ENCODE results near the gene C5orf34. TPM values are rescaled to one million over a fixed set of nuclear protein-coding genes. Genes with fewer than 3 reads are reported as not detected.

Gene C5orf34
- total and polyA plus RNA-seq, 7 donors: 0.10 to 1.2 (median 0.54) TPM

DNA sequence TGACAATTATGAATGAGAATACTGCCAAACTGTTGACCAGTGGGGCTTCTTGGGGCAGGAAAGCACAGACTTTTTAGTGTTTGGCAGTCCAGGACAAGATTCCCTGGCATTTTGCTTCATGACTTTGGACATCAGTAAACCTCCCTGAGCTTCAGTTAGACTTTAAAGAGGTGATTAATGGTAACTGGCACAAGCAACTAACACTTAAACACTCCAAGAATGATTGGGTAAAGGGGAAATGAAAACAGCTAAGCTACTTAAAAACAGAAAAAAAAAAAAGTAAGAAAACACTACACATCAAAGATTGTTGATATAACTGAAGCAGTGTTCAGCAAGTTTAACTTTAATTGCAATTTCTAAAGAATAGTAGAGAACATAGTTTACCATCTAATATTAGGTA is 28.5 kb upstream of the C5orf34 start:
- Histone ChIP-seq H3K4me3 (no peak overlapping the region), H3K4me1 (peaks cover 2% of the 10 kb centered on the region), H3K27ac (no peak overlapping the region), H3K27me3 (ENCODE audit: insufficient read depth in 3 of 3, low read length in 2 of 3) (no peaks in the 10 kb centered on the region), H3K36me3 (ENCODE audit: insufficient read depth in 1 of 2, low read depth in 1 of 2) (peaks cover 8 to 92% of the 10 kb centered on the region in 2 donors), H3K9me3 (no peaks in the 10 kb centered on the region)
- ATAC-seq: no peak
- DNase-seq: no peak
- TF ChIP-seq, protein P1, sequence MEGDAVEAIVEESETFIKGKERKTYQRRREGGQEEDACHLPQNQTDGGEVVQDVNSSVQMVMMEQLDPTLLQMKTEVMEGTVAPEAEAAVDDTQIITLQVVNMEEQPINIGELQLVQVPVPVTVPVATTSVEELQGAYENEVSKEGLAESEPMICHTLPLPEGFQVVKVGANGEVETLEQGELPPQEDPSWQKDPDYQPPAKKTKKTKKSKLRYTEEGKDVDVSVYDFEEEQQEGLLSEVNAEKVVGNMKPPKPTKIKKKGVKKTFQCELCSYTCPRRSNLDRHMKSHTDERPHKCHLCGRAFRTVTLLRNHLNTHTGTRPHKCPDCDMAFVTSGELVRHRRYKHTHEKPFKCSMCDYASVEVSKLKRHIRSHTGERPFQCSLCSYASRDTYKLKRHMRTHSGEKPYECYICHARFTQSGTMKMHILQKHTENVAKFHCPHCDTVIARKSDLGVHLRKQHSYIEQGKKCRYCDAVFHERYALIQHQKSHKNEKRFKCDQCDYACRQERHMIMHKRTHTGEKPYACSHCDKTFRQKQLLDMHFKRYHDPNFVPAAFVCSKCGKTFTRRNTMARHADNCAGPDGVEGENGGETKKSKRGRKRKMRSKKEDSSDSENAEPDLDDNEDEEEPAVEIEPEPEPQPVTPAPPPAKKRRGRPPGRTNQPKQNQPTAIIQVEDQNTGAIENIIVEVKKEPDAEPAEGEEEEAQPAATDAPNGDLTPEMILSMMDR (IDR thresholded peaks at IDR 0.05): no peak
- intact Hi-C loops (cut with DNase I): no loop called here

- Histone ChIP-seq H3K4me3 (no peak overlapping the region), H3K27ac (no peak overlapping the region), H3K36me3 (ENCODE audit: insufficient read depth in 1 of 2, low read depth in 1 of 2) (peaks cover 5 to 95% of the 10 kb centered on the region in 2 donors), H3K9me3 (no peaks in the 10 kb centered on the region), H3K27me3 (ENCODE audit: insufficient read depth in 3 of 3, low read length in 2 of 3) (no peaks in the 10 kb centered on the region), H3K4me1 (no peaks in the 10 kb centered on the region)
- WGBS, 3 donors: 89 to 92% (median 92%) methylated on average over 6 of the region's 6 CpGs
- intact Hi-C loops (cut with DNase I): no loop called here
- no peak for DNase-seq
- ATAC-seq: no peak
- TF ChIP-seq, protein P1 (IDR thresholded peaks at IDR 0.05): no peak
Observed at GRCh38 chr5:43540746-43541145, 25.8 kb upstream of the C5orf34 start.

- Histone ChIP-seq H3K9me3 (no peaks in the 10 kb centered on the region), H3K36me3 (ENCODE audit: insufficient read depth in 1 of 2, low read depth in 1 of 2) (peaks cover 12 to 95% of the 10 kb centered on the region in 2 donors), H3K27ac (no peak overlapping the region), H3K4me1 (no peaks in the 10 kb centered on the region), H3K27me3 (ENCODE audit: insufficient read depth in 3 of 3, low read length in 2 of 3) (no peaks in the 10 kb centered on the region), H3K4me3 (no peak overlapping the region)
- intact Hi-C loops (cut with DNase I): no loop called here
- no peak for DNase-seq
- ATAC-seq: no peak
- TF ChIP-seq, protein P1 (IDR thresholded peaks at IDR 0.05): no peak
Observed at GRCh38 chr5:43536972-43537371, 22.0 kb upstream of the C5orf34 start.

DNA sequence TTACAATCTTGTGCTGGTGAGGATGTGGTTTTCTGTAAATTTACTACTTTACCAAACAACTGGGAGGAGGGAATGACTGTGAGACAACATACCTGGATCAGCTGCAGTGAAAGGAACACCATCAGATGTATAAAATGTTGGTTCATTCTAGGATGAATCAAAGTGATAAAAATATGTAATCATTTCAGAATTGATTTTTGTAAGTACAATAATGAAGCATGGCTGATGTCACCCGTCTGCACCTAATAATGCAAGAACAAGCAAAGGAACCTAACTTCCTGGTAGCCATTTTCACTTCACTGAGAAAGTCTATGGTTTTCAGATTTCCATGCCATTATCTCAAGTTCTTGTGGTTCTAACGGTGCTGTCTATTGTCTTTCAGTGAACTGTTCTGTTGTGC is 18.7 kb upstream of the C5orf34 start:
- H3K36me3 ChIP-seq (ENCODE audit: insufficient read depth in 1 of 2, low read depth in 1 of 2): peaks cover 12 to 100% of the 10 kb centered on the region in 2 donors
- no peak overlapping the region for H3K4me3 ChIP-seq
- intact Hi-C loops (cut with DNase I): no loop called here
- 77 to 88% (median 86%) methylated on average over 2 of the region's 2 CpGs for WGBS, 3 donors
- no peak overlapping the region for H3K27ac ChIP-seq
- ATAC-seq (no peak), DNase-seq (no peak)
- TF ChIP-seq, protein P1 (IDR thresholded peaks at IDR 0.05): no peak
- no peaks in the 10 kb centered on the region for H3K27me3 ChIP-seq (ENCODE audit: insufficient read depth in 3 of 3, low read length in 2 of 3)
- H3K4me1 ChIP-seq: no peaks in the 10 kb centered on the region
- no peaks in the 10 kb centered on the region for H3K9me3 ChIP-seq

DNA sequence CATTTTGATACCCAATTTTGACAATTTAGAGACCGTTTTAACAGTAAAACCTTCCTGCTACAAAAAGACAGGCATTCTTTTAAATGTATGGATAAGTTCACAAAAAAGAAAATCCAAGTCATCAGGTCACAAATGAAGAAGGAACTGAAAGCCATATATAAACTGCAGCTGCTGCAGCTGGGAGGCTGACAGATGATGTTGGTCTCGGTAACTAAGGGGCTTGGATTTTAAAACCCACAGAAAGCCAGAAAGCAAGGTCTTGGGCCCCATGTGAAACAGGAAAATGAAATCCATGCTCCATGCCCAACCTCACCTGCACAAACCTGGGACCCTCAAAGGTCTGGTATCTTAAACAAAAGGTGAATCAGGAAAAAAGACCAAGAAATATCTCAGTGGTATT is 15.7 kb upstream of the C5orf34 start:
- intact Hi-C loops (cut with DNase I): no loop called here
- WGBS, 3 donors: 94 to 97% (median 95%) methylated on average over 2 of the region's 2 CpGs
- Histone ChIP-seq H3K27ac (no peak overlapping the region), H3K4me1 (no peaks in the 10 kb centered on the region), H3K27me3 (ENCODE audit: insufficient read depth in 3 of 3, low read length in 2 of 3) (no peaks in the 10 kb centered on the region), H3K9me3 (no peaks in the 10 kb centered on the region), H3K4me3 (no peak overlapping the region), H3K36me3 (ENCODE audit: insufficient read depth in 1 of 2, low read depth in 1 of 2) (peaks cover 15 to 94% of the 10 kb centered on the region in 2 donors)
- TF ChIP-seq, protein P1 (IDR thresholded peaks at IDR 0.05): no peak
- ATAC-seq: no peak
- no peak for DNase-seq

All from psoas muscle (tissue), 8 donors.